ENCODE results near the gene CPNE1. TPM values are rescaled to one million over a fixed set of nuclear protein-coding genes. Genes with fewer than 3 reads are reported as not detected.

CPNE1 gene
- total and polyA plus RNA-seq, 8 donors: 59.7 to 138 (median 75.2) TPM

- no peaks in the 10 kb centered on the region for H3K36me3 ChIP-seq
- H3K27me3 ChIP-seq: no peaks in the 10 kb centered on the region
- peak; percentile 91 to 97 (median 92) for DNase-seq
- peak; percentile 87 for FAIRE-seq
- H3K4me1 ChIP-seq: peaks cover 3 to 10% (median 7%) of the 10 kb centered on the region in 3 donors
- TF ChIP-seq CTCF (IDR thresholded peaks at IDR 0.05): no peak
- peak; percentile 71 to 82 (median 74) for ATAC-seq
- H3K27ac ChIP-seq: peak overlapping the region; percentile 67 to 89 (median 80)
- intact Hi-C loops (cut with DNase I): no loop called here
- H3K4me3 ChIP-seq: peak overlapping the region; percentile 12 to 53 (median 32)
- WGBS, 2 donors: 4% methylated on average over 57 of the region's 57 CpGs
- no peaks in the 10 kb centered on the region for H3K9me3 ChIP-seq
Observed at GRCh38 chr20:35616465-35617396, 48.0 kb downstream of the CPNE1 start.

- H3K9me3 ChIP-seq: no peaks in the 10 kb centered on the region
- peak within 1 kb of the TSS; percentile 36 to 54 (median 41) for H3K4me3 ChIP-seq
- peak within 1 kb of the TSS; percentile 87 to 90 (median 88) for H3K27ac ChIP-seq
- no peak for TF ChIP-seq CTCF (IDR thresholded peaks at IDR 0.05)
- intact Hi-C loops (cut with DNase I): no loop called here
- DNase-seq: peak; percentile 99 to 100 (median 100)
- no peaks in the 10 kb centered on the region for H3K27me3 ChIP-seq
- WGBS, 2 donors: 0% methylated on average over 65 to 68 of the region's 68 CpGs
- H3K36me3 ChIP-seq: no peaks in the 10 kb centered on the region
- H3K4me1 ChIP-seq: peaks cover 3 to 10% (median 7%) of the 10 kb centered on the region in 3 donors
- peak; percentile 79 to 90 (median 84) for ATAC-seq
- FAIRE-seq: no peak
Observed at GRCh38 chr20:35615667-35616464, 48.8 kb downstream of the CPNE1 start, which contains the start of gene SPAG4. Gene SPAG4 (plus strand): TSS chr20:35615829. CDS start chr20:35616004, 175 bp downstream.

- no peak overlapping the region for H3K27ac ChIP-seq
- TF ChIP-seq CTCF (IDR thresholded peaks at IDR 0.05): no peak
- no peak for DNase-seq
- H3K27me3 ChIP-seq: no peaks in the 10 kb centered on the region
- intact Hi-C loops (cut with DNase I): no loop called here
- FAIRE-seq: no peak
- H3K4me3 ChIP-seq: no peak overlapping the region
- peaks cover 0 to 3% (median 0%) of the 10 kb centered on the region in 3 donors for H3K4me1 ChIP-seq
- 72 to 79% methylated on average over 2 of the region's 2 CpGs for whole genome bisulfite sequencing, 2 donors
- no peak for ATAC-seq
- H3K36me3 ChIP-seq: no peaks in the 10 kb centered on the region
- no peaks in the 10 kb centered on the region for H3K9me3 ChIP-seq
Observed at GRCh38 chr20:35611482-35611881, 53.2 kb downstream of the CPNE1 start.

GRCh38 chr20:35610833-35611427, 53.8 kb downstream of the CPNE1 start:
- Histone ChIP-seq H3K27ac (no peak overlapping the region), H3K36me3 (no peaks in the 10 kb centered on the region), H3K4me1 (peaks cover 0 to 3% (median 0%) of the 10 kb centered on the region in 3 donors), H3K27me3 (no peaks in the 10 kb centered on the region), H3K4me3 (no peak overlapping the region), H3K9me3 (no peaks in the 10 kb centered on the region)
- ATAC-seq: peak in 1 of 4 donors; percentile 21
- no peak for DNase-seq
- FAIRE-seq: no peak
- no peak for TF ChIP-seq CTCF (IDR thresholded peaks at IDR 0.05)
- 68 to 69% methylated on average over 9 of the region's 9 CpGs for WGBS, 2 donors
- intact Hi-C loops (cut with DNase I): no loop called here

All from pancreas (tissue), 10 donors.